GM18526 (cell line): ENCODE data around the gene SNX11.
A peak's percentile ranks its signal among the peaks of the same experiment; 100 is the strongest.

Experiments
- POLR2A ChIP-seq: IDR thresholded peaks from 3 replicates; pipeline ENCODE4 v1.6.1; 2011; ENCODE audit not compliant: insufficient read length; ENCODE audit errors: extremely low read depth

Gene SNX11

DNA sequence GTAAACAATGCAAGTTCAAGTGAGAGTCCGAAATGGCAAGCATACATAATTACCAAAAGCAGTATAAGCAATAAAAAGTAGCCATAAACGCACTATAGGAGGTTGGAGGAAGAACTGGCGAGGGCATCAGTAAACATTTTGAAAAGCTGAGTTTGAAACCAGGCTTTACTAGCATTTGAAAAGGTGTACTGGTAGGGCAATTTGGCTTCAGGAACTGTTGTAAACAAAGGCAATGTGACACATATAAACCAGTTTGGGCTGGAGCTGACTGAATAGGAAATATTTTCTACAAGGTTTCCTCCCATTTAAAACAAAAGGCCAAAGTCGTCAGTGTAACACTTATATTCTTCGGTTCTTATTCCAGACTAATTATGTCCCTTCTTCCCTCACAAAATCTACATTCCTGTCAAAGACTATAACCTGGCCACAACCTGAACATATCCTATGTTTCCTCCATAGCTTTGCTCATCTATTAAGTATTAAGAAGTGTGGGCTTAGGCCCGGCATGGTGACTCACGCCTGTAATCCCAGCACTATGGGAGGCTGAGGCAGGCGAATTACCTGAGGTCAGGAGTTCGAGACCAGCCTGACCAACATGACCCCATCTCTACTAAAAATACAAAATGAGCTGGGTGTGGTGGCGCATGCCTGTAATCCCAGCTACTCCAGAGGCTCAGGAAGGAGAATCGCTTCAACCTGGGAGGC, 14.1 kb upstream of the SNX11 start:
- no peak for TF ChIP-seq POLR2A

DNA sequence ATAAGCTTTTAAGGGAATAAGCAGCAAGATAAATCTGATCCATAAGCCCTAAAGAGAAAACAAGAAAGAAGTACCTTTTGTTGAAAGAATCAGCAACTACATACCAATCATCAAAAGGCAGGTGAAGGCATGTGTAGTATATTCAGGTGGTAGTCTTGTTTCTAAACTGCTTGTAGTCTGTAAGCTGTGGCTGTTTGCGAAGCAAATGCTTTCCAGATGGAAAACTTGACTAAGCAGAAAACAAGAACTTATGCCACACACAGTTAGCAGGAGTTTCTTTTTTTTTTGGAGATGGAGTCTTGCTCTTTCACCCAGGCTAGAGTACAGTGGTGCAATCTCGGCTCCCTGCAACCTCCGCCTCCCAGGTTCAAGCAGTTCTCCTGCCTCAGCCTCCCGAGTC, 12.0 kb upstream of the SNX11 start:
- no peak for TF ChIP-seq POLR2A

DNA sequence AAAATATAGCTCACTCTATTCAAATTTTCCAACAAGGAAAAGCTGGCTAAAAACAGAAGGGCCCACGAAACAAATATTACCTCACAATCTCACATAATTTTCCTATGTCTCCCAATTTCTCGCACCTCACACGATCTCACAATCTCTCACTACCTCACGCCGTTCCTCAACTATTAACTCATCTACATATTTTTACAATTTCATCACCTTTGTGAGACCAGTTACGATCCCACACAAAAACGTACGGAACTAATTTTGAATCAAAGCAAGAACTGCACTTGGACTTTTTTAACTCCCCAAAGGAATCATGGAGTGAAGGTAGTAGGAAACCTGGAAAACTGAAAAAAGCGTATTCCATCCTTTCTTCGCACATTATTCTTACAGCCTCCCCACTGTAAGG, 7.4 kb upstream of the SNX11 start:
- TF ChIP-seq POLR2A: no peak

DNA sequence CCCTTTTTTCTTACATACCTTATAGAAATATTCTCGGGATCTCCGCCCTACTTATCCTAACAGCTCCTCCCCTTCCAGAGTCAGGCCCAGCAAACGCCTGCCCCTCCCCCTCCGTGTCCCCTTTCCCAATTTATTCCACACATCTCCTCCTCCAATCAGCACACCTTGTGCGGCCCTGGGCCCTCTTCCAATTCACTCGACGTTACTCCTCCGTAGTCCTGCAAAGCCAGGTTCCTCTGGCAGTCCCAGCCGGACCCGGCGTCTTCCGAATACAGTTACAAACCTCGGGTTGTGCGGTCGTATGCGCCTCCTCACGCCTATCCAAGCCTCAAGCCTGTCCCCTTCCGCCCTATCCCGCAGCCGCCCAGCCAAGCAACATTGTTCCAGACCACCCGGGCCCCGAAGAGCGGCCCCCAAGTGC, 7.0 kb upstream of the SNX11 start:
- no peak for TF ChIP-seq POLR2A

DNA sequence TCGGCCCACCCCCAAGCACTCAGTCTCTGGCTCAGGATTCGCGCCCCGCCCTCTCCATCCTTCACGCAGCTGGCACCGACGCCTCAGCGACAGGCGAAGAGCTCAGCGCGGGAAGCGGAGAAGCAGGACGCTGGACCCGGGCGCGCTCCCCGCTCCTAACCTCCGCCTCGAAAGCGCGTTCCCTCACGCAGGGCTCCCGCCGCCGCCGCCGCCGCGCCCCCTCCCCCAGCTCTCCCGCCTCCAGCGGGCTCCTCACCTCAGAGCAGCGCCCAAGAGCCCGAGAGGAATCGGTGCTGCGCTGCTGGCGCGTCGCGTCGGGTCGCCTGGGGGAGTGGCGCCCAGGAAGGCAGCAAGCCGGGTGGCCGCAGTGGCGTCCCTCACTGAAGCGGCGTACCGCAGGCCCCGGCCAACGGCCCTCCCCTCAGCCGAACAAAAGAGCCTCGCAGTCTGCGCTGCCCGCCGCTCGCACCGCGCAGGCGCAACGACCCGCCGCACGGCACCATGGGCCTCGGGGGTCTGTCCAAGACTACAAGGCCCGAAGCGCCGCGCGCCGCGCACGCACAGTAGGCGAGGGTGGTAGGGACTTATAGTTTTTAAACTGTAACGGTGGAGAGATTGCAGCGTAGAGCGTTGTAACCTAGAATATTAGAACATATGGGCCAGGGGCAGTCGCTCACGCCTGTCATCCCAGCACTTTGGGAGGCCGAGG, 6.4 kb upstream of the SNX11 start, which contains the start of gene CBX1:
Gene CBX1 (minus strand): TSS at position 467 of the 709 bp plus-strand sequence. CDS start 24,474 bp downstream, outside the sequence.
- peak; percentile 57 for TF ChIP-seq POLR2A

DNA sequence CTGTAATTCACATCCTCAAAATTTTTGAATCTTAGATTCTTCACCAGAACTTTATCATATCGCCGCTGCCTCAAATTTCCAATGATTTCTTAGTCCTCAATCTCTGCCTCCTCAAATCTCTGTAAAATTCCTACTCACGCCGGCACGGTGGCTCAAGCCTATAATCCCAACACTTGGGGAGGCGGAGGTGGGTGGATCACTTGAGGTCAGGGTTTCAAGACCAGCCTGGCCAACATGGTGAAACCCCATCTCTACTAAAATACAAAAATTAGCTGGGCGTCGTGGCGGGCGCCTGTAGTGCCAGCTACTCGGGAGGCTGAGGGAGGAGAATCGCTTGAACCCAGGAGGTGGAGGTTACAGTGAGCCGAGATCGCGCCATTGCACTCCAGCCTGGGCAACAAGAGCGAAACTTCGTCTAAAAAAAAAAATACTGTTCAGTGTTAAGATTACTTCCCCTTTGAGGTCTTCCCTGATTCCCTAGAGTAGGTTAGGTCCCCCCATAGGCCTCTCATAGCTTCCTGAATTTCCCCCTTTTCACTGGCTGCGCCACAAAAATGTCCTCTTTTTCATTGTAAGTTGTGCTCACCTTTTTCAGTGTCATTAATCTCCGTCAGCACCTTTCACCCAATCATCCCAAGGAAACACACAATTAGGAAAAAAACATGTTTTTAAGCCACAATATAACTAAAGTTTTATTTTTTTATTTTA, 5.4 kb upstream of the SNX11 start:
- TF ChIP-seq POLR2A: no peak

GRCh38 chr17:48102798-48103715, 4.5 kb upstream of the SNX11 start:
- no peak for TF ChIP-seq POLR2A

DNA sequence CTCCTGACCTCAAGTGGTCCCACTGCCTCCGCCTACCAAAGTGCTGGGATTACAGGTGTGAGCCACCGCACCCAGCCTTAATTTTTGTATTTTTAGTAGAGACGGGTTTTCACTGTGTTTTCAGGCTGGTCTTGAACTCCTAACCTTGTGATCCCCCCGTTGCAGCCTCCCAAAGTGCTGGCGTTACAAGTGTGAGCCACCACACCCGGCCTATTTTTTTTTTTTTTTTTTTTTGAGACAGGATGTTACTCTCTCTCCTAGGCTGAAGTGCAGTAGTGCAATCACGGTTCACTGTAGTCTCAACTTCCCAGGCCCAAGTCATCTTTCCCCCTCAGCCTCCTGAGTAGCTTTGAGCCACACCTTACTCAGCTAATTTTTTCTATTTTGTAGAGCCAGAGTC, 3.1 kb upstream of the SNX11 start:
- TF ChIP-seq POLR2A: no peak

- no peak for TF ChIP-seq POLR2A
Measured at GRCh38 chr17:48106802-48107136, 797 bp upstream of the SNX11 start.

DNA sequence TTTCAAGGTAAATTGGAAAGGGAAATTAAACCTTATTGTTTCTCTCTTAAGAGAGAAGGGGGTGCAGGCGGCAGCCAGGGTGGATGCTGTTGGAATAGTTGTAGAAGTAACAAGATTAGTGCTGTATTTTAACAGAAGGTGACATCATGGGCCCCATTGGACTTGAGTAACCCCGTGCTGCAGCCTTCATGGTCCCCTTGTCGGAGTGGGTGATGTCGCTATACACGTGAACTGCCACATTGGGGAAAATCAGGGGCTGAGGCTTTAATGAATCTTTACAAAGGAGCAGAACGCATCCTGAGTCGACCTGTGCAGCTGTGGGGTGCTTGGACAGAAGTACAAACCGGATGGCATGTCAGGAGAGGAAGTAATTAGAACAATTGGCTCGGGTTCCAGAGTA, 3.2 kb downstream of the SNX11 start:
- no peak for TF ChIP-seq POLR2A

DNA sequence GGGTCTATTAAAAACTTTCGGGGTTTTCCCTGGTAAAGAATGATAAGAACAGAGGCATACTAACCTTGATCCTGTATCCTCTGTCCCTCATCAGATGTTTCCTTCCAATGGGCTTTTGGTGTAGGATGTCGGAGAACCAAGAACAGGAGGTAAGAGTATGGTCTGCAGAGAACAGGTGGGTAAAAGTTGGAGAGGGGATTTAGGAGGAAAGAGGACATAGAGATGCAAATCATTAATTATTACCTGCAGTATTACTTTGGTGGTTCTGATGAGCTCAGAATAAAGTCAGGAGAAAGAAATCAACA, 4.3 kb downstream of the SNX11 start:
- no peak for TF ChIP-seq POLR2A

DNA sequence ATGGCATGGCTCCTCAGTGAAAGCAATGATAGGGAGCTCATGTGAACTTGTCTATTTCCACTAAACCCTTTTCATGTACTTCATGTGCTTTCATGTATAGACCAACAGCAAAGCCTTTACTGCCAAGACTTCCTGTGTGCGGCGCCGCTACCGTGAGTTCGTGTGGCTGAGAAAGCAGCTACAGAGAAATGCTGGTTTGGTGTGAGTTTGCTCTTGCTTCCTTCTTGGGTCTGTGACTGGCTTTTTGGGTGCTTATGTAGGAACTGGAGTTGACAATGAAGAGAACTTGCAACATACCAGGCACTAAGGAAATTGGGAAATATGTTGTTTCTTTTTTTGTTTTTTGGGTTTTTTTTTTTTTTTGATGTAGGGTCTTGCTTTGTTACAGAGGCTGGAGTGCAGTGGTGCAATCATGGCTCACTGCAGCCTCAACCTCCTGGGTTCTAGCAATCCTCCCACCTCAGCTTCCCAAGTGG, 5.7 kb downstream of the SNX11 start:
- TF ChIP-seq POLR2A: no peak

GRCh38 chr17:48121923-48122664, 14.5 kb downstream of the SNX11 start:
- no peak for TF ChIP-seq POLR2A

GRCh38 chr17:48122665-48123045, 15.1 kb downstream of the SNX11 start:
- no peak for TF ChIP-seq POLR2A

- no peak for TF ChIP-seq POLR2A
Measured at GRCh38 chr17:48123111-48123510, 15.5 kb downstream of the SNX11 start.

DNA sequence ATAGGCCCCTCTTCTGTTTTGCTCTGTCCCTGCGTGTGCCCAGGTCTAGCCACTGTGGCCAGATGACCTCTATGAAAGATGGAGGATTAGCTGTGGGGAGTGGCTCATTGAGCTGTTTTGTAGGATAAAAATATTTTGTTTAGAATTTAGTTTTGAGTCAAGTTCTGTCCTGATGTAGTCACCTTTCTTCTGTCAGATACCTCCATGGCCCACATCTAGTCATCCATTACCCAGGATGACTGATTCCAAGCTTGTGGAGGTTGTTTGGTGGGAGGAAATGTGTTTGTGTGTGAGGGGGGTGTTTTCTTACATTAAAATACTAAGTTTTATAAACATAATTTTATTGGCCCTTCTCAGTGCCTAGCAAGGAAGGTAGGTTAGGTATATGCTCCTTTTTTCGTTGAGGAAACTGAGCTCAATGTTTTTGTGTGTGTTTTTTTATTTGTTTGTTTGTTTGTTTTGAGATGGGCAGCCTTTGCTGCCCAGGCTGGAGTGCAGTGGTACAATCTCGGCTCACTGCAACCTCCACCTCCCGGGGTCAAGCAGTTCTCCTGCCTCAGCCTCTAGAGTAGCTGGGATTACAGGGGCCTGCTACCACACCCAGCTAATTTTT, 16.3 kb downstream of the SNX11 start:
- no peak for TF ChIP-seq POLR2A
